Adrenal gland (tissue), 12 donors: ENCODE data around the gene C10orf90. TPM values are rescaled to one million over a fixed set of nuclear protein-coding genes. Genes with fewer than 3 reads are reported as not detected.

Experiments
- DNase-seq, 7 donors: peaks; one replicate each; pipeline ENCODE4 v3.0.0-alpha.2; 2019 to 2020
- H3K27ac ChIP-seq, 5 donors: fragments of 200-600 bp; sonication (generic) in 4 of 5; 1 replicate in 3 of 5; 2 replicates in 2 of 5; pipeline versions ENCODE4 v1.5.1 to v1.8.0; 2016 to 2020; ENCODE audit warnings: mild to moderate bottlenecking in 1 of 5
- H3K27me3 ChIP-seq: fragments of 200-600 bp; 2 replicates; pipeline ENCODE4 v1.8.0; 2021
- H3K36me3 ChIP-seq, 2 donors: fragments of 200-600 bp; replicated peaks in 1 of 2; 1 replicate in 1 of 2; 2 replicates in 1 of 2; pipeline versions ENCODE4 v1.5.1 to v1.8.0; 2018 to 2022
- H3K4me1 ChIP-seq, 2 donors: fragments of 200-600 bp; replicated peaks in 1 of 2; 1 replicate in 1 of 2; 2 replicates in 1 of 2; pipeline versions ENCODE4 v1.5.1 to v1.8.0; 2018 to 2021
- H3K4me3 ChIP-seq, 4 donors: fragments of 200-600 bp; sonication (generic) in 3 of 4; one replicate each; pipeline ENCODE4 v1.5.1; 2016 to 2018
- H3K9me3 ChIP-seq, 3 donors: fragments of 200-600 bp; sonication (generic) in 1 of 3; replicated peaks in 1 of 3; 1 replicate in 2 of 3; 2 replicates in 1 of 3; pipeline versions ENCODE4 v1.5.1 to v1.8.0; 2016 to 2021
- CTCF ChIP-seq, 6 experiments: fragments of 450-650 bp in 4 of 6; fragments of 200-600 bp in 2 of 6; sonication (generic) in 1 of 6; IDR thresholded peaks; 1 replicate in 5 of 6; 2 replicates in 1 of 6; pipeline versions ENCODE4 v1.5.1 to v1.8.0; 2016 to 2021; ENCODE audit warnings: antibody characterized with exemption in 6 of 6, mild to moderate bottlenecking in 2 of 6, moderate library complexity in 1 of 6
- POLR2A ChIP-seq, 2 donors: fragments of 450-650 bp; IDR thresholded peaks; one replicate each; pipeline ENCODE4 v1.6.1; 2017; ENCODE audit warnings: antibody characterized with exemption in 2 of 2, mild to moderate bottlenecking in 2 of 2, moderate library complexity in 1 of 2
- WGBS, 4 donors: extraction: QIAGEN DNeasy Blood & Tissue Kit in 2 of 4; methylation state at CpG; one replicate each; pipeline versions ENCODE4 v1.1.5 to v1.1.7; 2013 to 2017; 5-methylcytosine and 5-hydroxymethylcytosine counted together
- intact Hi-C, 2 donors: fragments of 100-400 bp; cut with DNase I; formaldehyde crosslinking; loops; one replicate each; pipeline versions ENCODE4 v1.14.1 to v1.15.0; 2022 to 2023
- polyA plus RNA-seq, 3 donors: library from polyadenylated mRNA; stranded (reverse); fragments of 200-250 nt in 2 of 3; fragments of 350-450 nt in 1 of 3; fragmentation: Illumina TruSeq in 1 of 3; extraction: RNeasy Lipid Tissue Mini Kit (QIAGEN cat#74804) in 1 of 3; gene quantifications; one replicate each; pipeline ENCODE4 v1.2.3, GENCODE V29; 2013 to 2014
- total RNA-seq, 9 donors: library from RNA; depleted of rRNA in 4 of 9; stranded (reverse); fragments of >200 nt in 4 of 9; fragments of 120-200 nt in 1 of 9; fragmentation: NEBNext Ultra II Directional in 1 of 9; extraction: Animal tissue kit (Norgen Biotek cat#: 25700) in 1 of 9; gene quantifications; one replicate each; pipeline versions ENCODE4 v1.1.0 to v1.2.4, GENCODE V29; 2013 to 2023
- donor health status: healthy with polysubstance abuse.
- donor health status: Bipolar disorder and iron deficiency.
- donor health status: DM: yes; HTN: yes; CAD: no.
- donor health status: DM: no; HTN: no; CAD: no.
- donor health status: DM: no; HTN: no; CAD: no.
- donor health status: DM: yes; HTN: yes; CAD: no.

C10orf90 gene
- total and polyA plus RNA-seq, 12 donors: 0.10 to 0.18 TPM; not detected in 10

- WGBS, 4 donors: 72 to 77% (median 75%) methylated on average over 4 of the region's 4 CpGs
- H3K27ac ChIP-seq: no peak overlapping the region
- no peaks in the 10 kb centered on the region for H3K27me3 ChIP-seq
- H3K4me1 ChIP-seq: no peaks in the 10 kb centered on the region
- H3K9me3 ChIP-seq: no peaks in the 10 kb centered on the region
- TF ChIP-seq CTCF (IDR thresholded peaks at IDR 0.05) (no peak), POLR2A (IDR thresholded peaks at IDR 0.05) (no peak)
- intact Hi-C loops: no loop called here
- H3K36me3 ChIP-seq: no peaks in the 10 kb centered on the region
- no peak overlapping the region for H3K4me3 ChIP-seq
- DNase-seq: no peak
Measured at GRCh38 chr10:126593968-126594701, 76.4 kb downstream of the C10orf90 start.

GRCh38 chr10:126592901-126593300 lies 77.6 kb downstream of the C10orf90 start:
- no peak overlapping the region for H3K27ac ChIP-seq
- WGBS, 4 donors: 84 to 89% (median 85%) methylated on average over 3 of the region's 3 CpGs
- TF ChIP-seq CTCF (IDR thresholded peaks at IDR 0.05) (no peak), POLR2A (IDR thresholded peaks at IDR 0.05) (no peak)
- no peak overlapping the region for H3K4me3 ChIP-seq
- no peaks in the 10 kb centered on the region for H3K4me1 ChIP-seq
- intact Hi-C loops: no loop called here
- no peaks in the 10 kb centered on the region for H3K9me3 ChIP-seq
- DNase-seq: no peak
- no peaks in the 10 kb centered on the region for H3K27me3 ChIP-seq
- H3K36me3 ChIP-seq: no peaks in the 10 kb centered on the region

- Histone ChIP-seq H3K4me3 (no peak overlapping the region), H3K4me1 (no peaks in the 10 kb centered on the region), H3K36me3 (no peaks in the 10 kb centered on the region), H3K9me3 (no peaks in the 10 kb centered on the region), H3K27me3 (no peaks in the 10 kb centered on the region), H3K27ac (no peak overlapping the region)
- intact Hi-C loops: no loop called here
- DNase-seq: no peak
- WGBS, 4 donors: 83 to 92% (median 88%) methylated on average over 1 to 4 of the region's 4 CpGs
- no peak for TF ChIP-seq CTCF (IDR thresholded peaks at IDR 0.05)
- TF ChIP-seq POLR2A (IDR thresholded peaks at IDR 0.05): no peak
Measured at GRCh38 chr10:126588024-126588423, 82.5 kb downstream of the C10orf90 start.

GRCh38 chr10:126586878-126587277 lies 83.6 kb downstream of the C10orf90 start:
- H3K27ac ChIP-seq: no peak overlapping the region
- no peaks in the 10 kb centered on the region for H3K36me3 ChIP-seq
- H3K9me3 ChIP-seq: no peaks in the 10 kb centered on the region
- 71 to 96% (median 85%) methylated on average over 5 of the region's 5 CpGs for WGBS, 4 donors
- H3K4me1 ChIP-seq: no peaks in the 10 kb centered on the region
- no peaks in the 10 kb centered on the region for H3K27me3 ChIP-seq
- DNase-seq: no peak
- TF ChIP-seq CTCF (IDR thresholded peaks at IDR 0.05) (no peak), POLR2A (IDR thresholded peaks at IDR 0.05) (no peak)
- H3K4me3 ChIP-seq: no peak overlapping the region
- intact Hi-C loops: no loop called here
